IMR-90 (cell line): ENCODE data around the gene CUL3. TPM values are rescaled to one million over a fixed set of nuclear protein-coding genes. Genes with fewer than 3 reads are reported as not detected.

Experiments
- ATAC-seq: fragments of 200-7000 bp; cut with Tn5 transposase; 2 replicates; pipeline ENCODE4 v1.9.1; 2020; ENCODE audit warnings: low read depth, mild to moderate bottlenecking, moderate library complexity
- BruUV-seq: library from RNA; stranded (reverse); fragments of 400-500 nt; replicated peaks from 2 replicates; lab custom pipeline; 2021; lab: Mats Ljungman, UMichigan
- CTCF ChIA-PET: fragments of 300-600 bp; formaldehyde crosslinking; extraction: SDS; loops from one replicate; lab custom pipeline; 2021; ENCODE audit warnings: antibody characterized with exemption; lab: Yijun Ruan, JAX
- POLR2A ChIA-PET: fragments of 300-600 bp; sonication (Branson Sonifier 250); formaldehyde crosslinking; loops from one replicate; lab custom pipeline; 2022; ENCODE audit warnings: antibody characterized with exemption; ENCODE audit not compliant: unreplicated experiment; lab: Charles Lee
- DNase-seq: peaks from one replicate; pipeline ENCODE4 v3.0.0; 2013
- H2AFZ ChIP-seq: replicated peaks from 2 replicates; pipeline ENCODE3; 2013; ENCODE audit warnings: low read length, mild to moderate bottlenecking; ENCODE audit not compliant: poor library complexity
- H2AK5ac ChIP-seq: 2 replicates; pipeline ENCODE4 v1.6.1; 2013; ENCODE audit warnings: low read depth, low read length, inconsistent platforms
- H2AK9ac ChIP-seq: replicated peaks from 2 replicates; pipeline ENCODE3; 2013; ENCODE audit warnings: mild to moderate bottlenecking, low read depth, low read length, moderate library complexity; ENCODE audit not compliant: poor library complexity
- H2BK120ac ChIP-seq: 2 replicates; pipeline ENCODE4 v1.6.1; 2013; ENCODE audit warnings: low read depth, low read length, inconsistent platforms
- H2BK15ac ChIP-seq: 3 replicates; pipeline ENCODE4 v1.6.1; 2013; ENCODE audit warnings: low read depth, low read length, inconsistent platforms
- H2BK20ac ChIP-seq: 2 replicates; pipeline ENCODE4 v1.6.1; 2013; ENCODE audit warnings: low read depth, mild to moderate bottlenecking, inconsistent platforms, low read length, moderate library complexity
- H2BK5ac ChIP-seq: 2 replicates; pipeline ENCODE4 v1.6.1; 2013; ENCODE audit warnings: mild to moderate bottlenecking, low read depth, low read length, inconsistent platforms; ENCODE audit not compliant: poor library complexity, severe bottlenecking
- H3K14ac ChIP-seq: replicated peaks from 2 replicates; pipeline ENCODE4 v1.6.1; 2013; ENCODE audit warnings: low read depth, low read length, inconsistent platforms
- H3K18ac ChIP-seq: 2 replicates; pipeline ENCODE4 v1.6.1; 2013; ENCODE audit warnings: low read depth, low read length, control low read depth
- H3K23ac ChIP-seq: 2 replicates; pipeline ENCODE4 v1.6.1; 2013; ENCODE audit warnings: low read depth, low read length, inconsistent platforms
- H3K27ac ChIP-seq: 2 replicates; pipeline ENCODE4 v1.5.1; 2013; ENCODE audit warnings: mild to moderate bottlenecking, control low read depth, low read length; ENCODE audit not compliant: insufficient read depth
- H3K27me3 ChIP-seq: 2 replicates; pipeline ENCODE4 v1.6.1; 2013; ENCODE audit warnings: low read length; ENCODE audit not compliant: control insufficient read depth, insufficient read depth
- H3K36me3 ChIP-seq: 2 replicates; pipeline ENCODE4 v1.6.1; 2013; ENCODE audit warnings: low read length, mixed read lengths; ENCODE audit not compliant: control insufficient read depth, insufficient read depth
- H3K4ac ChIP-seq: 2 replicates; pipeline ENCODE4 v1.6.1; 2013; ENCODE audit warnings: low read depth, low read length, inconsistent platforms
- H3K4me1 ChIP-seq: 2 replicates; pipeline ENCODE4 v1.6.1; 2013; ENCODE audit warnings: low read length, mixed read lengths; ENCODE audit not compliant: control insufficient read depth, insufficient read depth
- H3K4me2 ChIP-seq: 2 replicates; pipeline ENCODE4 v1.6.1; 2013; ENCODE audit warnings: low read depth, mild to moderate bottlenecking, control low read depth, low read length, moderate library complexity
- H3K4me3 ChIP-seq: 2 replicates; pipeline ENCODE4 v1.5.1; 2013; ENCODE audit warnings: low read depth, mild to moderate bottlenecking, control low read depth, low read length, moderate library complexity; ENCODE audit not compliant: insufficient read depth
- H3K56ac ChIP-seq: 2 replicates; pipeline ENCODE4 v1.6.1; 2013; ENCODE audit warnings: low read length, inconsistent platforms; ENCODE audit not compliant: insufficient read depth; ENCODE audit errors: extremely low read depth
- H3K79me1 ChIP-seq, 2 experiments: 2 replicates each; pipeline ENCODE4 v1.6.1; 2013; ENCODE audit warnings: low read length in 2 of 2, inconsistent platforms in 1 of 2, low read depth in 1 of 2
- H3K9ac ChIP-seq: 2 replicates; pipeline ENCODE4 v1.6.1; 2013; ENCODE audit warnings: low read depth, low read length, control low read depth
- H3K9me1 ChIP-seq: 2 replicates; pipeline ENCODE4 v1.6.1; 2013; ENCODE audit warnings: low read length, inconsistent platforms; ENCODE audit not compliant: insufficient read depth
- H3K9me3 ChIP-seq: 2 replicates; pipeline ENCODE4 v1.6.1; 2013; ENCODE audit warnings: low read length; ENCODE audit not compliant: control insufficient read depth, insufficient read depth
- H4K20me1 ChIP-seq: 2 replicates; pipeline ENCODE4 v1.6.1; 2013; ENCODE audit warnings: low read length, inconsistent platforms; ENCODE audit not compliant: insufficient read depth
- H4K5ac ChIP-seq: 2 replicates; pipeline ENCODE4 v1.6.1; 2013; ENCODE audit warnings: mild to moderate bottlenecking, low read depth, low read length, control low read depth
- H4K8ac ChIP-seq, 2 experiments: 2 replicates each; pipeline ENCODE4 v1.6.1; 2013; ENCODE audit warnings: low read depth in 2 of 2, low read length in 2 of 2, control low read depth in 1 of 2, inconsistent platforms in 1 of 2
- H4K91ac ChIP-seq: 2 replicates; pipeline ENCODE4 v1.6.1; 2013; ENCODE audit warnings: low read depth, low read length, inconsistent platforms; ENCODE audit not compliant: insufficient read depth
- BHLHE40 ChIP-seq: fragments of 150-350 bp; IDR thresholded peaks from 2 replicates; pipeline ENCODE4 v1.6.1; 2016; ENCODE audit warnings: mild to moderate bottlenecking, low read depth, low read length
- CEBPB ChIP-seq: IDR thresholded peaks from 2 replicates; pipeline ENCODE4 v1.6.1; 2012; ENCODE audit warnings: low read depth, low read length, improper control_type of control experiment
- CHD1 ChIP-seq: IDR thresholded peaks from 2 replicates; pipeline ENCODE4 v1.6.1; 2012; ENCODE audit warnings: low read depth, low read length, improper control_type of control experiment
- FOS ChIP-seq: fragments of 150-350 bp; IDR thresholded peaks from 2 replicates; pipeline ENCODE4 v1.6.1; 2016; ENCODE audit warnings: low read depth, low read length
- MAFK ChIP-seq: IDR thresholded peaks from 2 replicates; pipeline ENCODE4 v1.6.1; 2012; ENCODE audit warnings: low read depth, low read length, improper control_type of control experiment
- MAZ ChIP-seq: IDR thresholded peaks from 2 replicates; pipeline ENCODE4 v1.6.1; 2012; ENCODE audit warnings: low read depth, mild to moderate bottlenecking, low read length, improper control_type of control experiment, moderate library complexity, borderline replicate concordance
- MXI1 ChIP-seq: IDR thresholded peaks from 2 replicates; pipeline ENCODE4 v1.6.1; 2012; ENCODE audit warnings: low read depth, mild to moderate bottlenecking, low read length, moderate library complexity, borderline replicate concordance
- NFE2L2 ChIP-seq: fragments of 150-350 bp; IDR thresholded peaks from 2 replicates; pipeline ENCODE4 v1.6.1; 2016; ENCODE audit warnings: low read depth, mild to moderate bottlenecking, low read length
- POLR2A ChIP-seq: IDR thresholded peaks from 2 replicates; pipeline ENCODE4 v1.6.1; 2012; ENCODE audit warnings: mild to moderate bottlenecking, low read depth, low read length
- RAD21 ChIP-seq: IDR thresholded peaks from 2 replicates; pipeline ENCODE4 v1.6.1; 2012; ENCODE audit warnings: low read length, improper control_type of control experiment
- RCOR1 ChIP-seq: IDR thresholded peaks from 2 replicates; pipeline ENCODE4 v1.6.1; 2012; ENCODE audit warnings: mild to moderate bottlenecking, low read length, improper control_type of control experiment; ENCODE audit not compliant: insufficient replicate concordance
- RFX5 ChIP-seq: IDR thresholded peaks from 2 replicates; pipeline ENCODE4 v1.8.0; 2012; ENCODE audit warnings: low read depth, mild to moderate bottlenecking, low read length, moderate library complexity
- SMC3 ChIP-seq: fragments of 150-350 bp; IDR thresholded peaks from 2 replicates; pipeline ENCODE4 v1.6.1; 2016; ENCODE audit warnings: low read depth, mild to moderate bottlenecking, antibody characterized with exemption, low read length, moderate library complexity
- dilution Hi-C: fragments of 300-500 bp; cut with HindIII; formaldehyde crosslinking; loops from one replicate; pipeline ENCODE4 v1.14.3; 2018; ENCODE audit warnings: low sequenced_read_pairs; ENCODE audit not compliant: unreplicated experiment
- in situ Hi-C: fragments of 300-500 bp; cut with MboI; formaldehyde crosslinking; loops from 3 replicates; pipeline ENCODE4 v1.14.3; 2019; ENCODE audit warnings: low sequenced_read_pairs, inconsistent platforms, mixed read lengths
- intact Hi-C: fragments of 100-400 bp; cut with micrococcal nuclease; formaldehyde crosslinking; loops from 2 replicates; pipeline ENCODE4 v1.10.0; 2022
- polyA plus RNA-seq, 3 experiments: library from polyadenylated mRNA; depleted of rRNA; stranded (reverse); fragments of >200 nt; gene quantifications; 2 replicates each; pipeline ENCODE4 v1.2.3, GENCODE V29; 2012; ENCODE audit warnings: low replicate concordance in 1 of 3
- total RNA-seq: library from RNA; depleted of rRNA; stranded (reverse); fragments of >200 nt; gene quantifications from 2 replicates; pipeline ENCODE4 v1.2.3, GENCODE V29; 2012
- TF ChIP-seq, protein P1 (sequence below): conservative IDR thresholded peaks from 2 replicates; pipeline ENCODE4 v1.5.1; 2012; ENCODE audit warnings: mild to moderate bottlenecking, low read depth, low read length, improper control_type of control experiment
- TF ChIP-seq, protein P2 (sequence below): fragments of 150-350 bp; IDR thresholded peaks from 2 replicates; pipeline ENCODE4 v1.6.1; 2016; ENCODE audit warnings: low read depth, mild to moderate bottlenecking, low read length, moderate library complexity, borderline replicate concordance
- TF ChIP-seq, protein P3 (sequence below): fragments of 150-350 bp; IDR thresholded peaks from 2 replicates; pipeline ENCODE4 v1.6.1; 2017; ENCODE audit warnings: mild to moderate bottlenecking, antibody characterized with exemption, low read length, low read depth

The CUL3 gene
- total and polyA plus RNA-seq, 2 of the 4 experiments (the other 2 are of a cell fraction): 33.7 to 45.7 TPM

DNA sequence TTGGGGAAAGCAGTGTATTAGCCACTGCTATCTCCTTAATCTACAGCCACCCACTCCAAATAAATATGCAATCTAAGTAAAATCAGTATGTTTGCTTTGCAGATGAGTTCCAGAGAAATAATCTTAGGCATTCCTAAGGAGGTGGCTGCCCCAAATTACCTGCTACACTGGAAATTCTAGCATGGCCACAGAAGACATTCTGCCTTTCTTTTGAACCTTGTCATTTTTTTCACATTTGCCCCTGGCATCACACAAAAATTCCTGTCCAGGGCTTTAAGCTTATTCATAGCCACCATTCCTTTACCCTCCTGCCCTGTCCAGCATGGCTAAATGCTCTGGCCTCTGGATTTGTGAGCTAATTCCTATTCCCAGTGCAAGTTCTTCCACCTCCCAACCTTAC, 146.4 kb downstream of the CUL3 start:
- H2BK120ac ChIP-seq: no peak overlapping the region
- H3K4me1 ChIP-seq: no peaks in the 10 kb centered on the region; the same call in 1 of the 2 replicates
- H3K23ac ChIP-seq: no peak overlapping the region
- POLR2A ChIA-PET: no interaction called here
- H3K4ac ChIP-seq: no peak overlapping the region
- intact Hi-C loops (no loop called here), in situ Hi-C loops (no loop called here), dilution Hi-C loops (no loop called here)
- H2AFZ ChIP-seq: no peak overlapping the region
- DNase-seq (no peak), ATAC-seq (no peak)
- H4K91ac ChIP-seq: no peak overlapping the region
- no peaks in the 10 kb centered on the region for H4K20me1 ChIP-seq
- H3K18ac ChIP-seq: no peak overlapping the region
- TF ChIP-seq RFX5 (no peak), NFE2L2 (no peak), FOS (no peak), RCOR1 (no peak), MXI1 (no peak), CEBPB (no peak), BHLHE40 (no peak), MAZ (no peak), SMC3 (no peak), MAFK (no peak), CHD1 (no peak), POLR2A (no peak), RAD21 (no peak)
- TF ChIP-seq, protein P1, sequence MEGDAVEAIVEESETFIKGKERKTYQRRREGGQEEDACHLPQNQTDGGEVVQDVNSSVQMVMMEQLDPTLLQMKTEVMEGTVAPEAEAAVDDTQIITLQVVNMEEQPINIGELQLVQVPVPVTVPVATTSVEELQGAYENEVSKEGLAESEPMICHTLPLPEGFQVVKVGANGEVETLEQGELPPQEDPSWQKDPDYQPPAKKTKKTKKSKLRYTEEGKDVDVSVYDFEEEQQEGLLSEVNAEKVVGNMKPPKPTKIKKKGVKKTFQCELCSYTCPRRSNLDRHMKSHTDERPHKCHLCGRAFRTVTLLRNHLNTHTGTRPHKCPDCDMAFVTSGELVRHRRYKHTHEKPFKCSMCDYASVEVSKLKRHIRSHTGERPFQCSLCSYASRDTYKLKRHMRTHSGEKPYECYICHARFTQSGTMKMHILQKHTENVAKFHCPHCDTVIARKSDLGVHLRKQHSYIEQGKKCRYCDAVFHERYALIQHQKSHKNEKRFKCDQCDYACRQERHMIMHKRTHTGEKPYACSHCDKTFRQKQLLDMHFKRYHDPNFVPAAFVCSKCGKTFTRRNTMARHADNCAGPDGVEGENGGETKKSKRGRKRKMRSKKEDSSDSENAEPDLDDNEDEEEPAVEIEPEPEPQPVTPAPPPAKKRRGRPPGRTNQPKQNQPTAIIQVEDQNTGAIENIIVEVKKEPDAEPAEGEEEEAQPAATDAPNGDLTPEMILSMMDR: no peak
- TF ChIP-seq, protein P2, sequence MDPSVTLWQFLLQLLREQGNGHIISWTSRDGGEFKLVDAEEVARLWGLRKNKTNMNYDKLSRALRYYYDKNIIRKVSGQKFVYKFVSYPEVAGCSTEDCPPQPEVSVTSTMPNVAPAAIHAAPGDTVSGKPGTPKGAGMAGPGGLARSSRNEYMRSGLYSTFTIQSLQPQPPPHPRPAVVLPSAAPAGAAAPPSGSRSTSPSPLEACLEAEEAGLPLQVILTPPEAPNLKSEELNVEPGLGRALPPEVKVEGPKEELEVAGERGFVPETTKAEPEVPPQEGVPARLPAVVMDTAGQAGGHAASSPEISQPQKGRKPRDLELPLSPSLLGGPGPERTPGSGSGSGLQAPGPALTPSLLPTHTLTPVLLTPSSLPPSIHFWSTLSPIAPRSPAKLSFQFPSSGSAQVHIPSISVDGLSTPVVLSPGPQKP: no peak
- TF ChIP-seq, protein P3, sequence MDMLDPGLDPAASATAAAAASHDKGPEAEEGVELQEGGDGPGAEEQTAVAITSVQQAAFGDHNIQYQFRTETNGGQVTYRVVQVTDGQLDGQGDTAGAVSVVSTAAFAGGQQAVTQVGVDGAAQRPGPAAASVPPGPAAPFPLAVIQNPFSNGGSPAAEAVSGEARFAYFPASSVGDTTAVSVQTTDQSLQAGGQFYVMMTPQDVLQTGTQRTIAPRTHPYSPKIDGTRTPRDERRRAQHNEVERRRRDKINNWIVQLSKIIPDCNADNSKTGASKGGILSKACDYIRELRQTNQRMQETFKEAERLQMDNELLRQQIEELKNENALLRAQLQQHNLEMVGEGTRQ: no peak
- no peak overlapping the region for H3K4me3 ChIP-seq
- no peak overlapping the region for H3K56ac ChIP-seq
- H2BK5ac ChIP-seq: no peak overlapping the region
- CTCF ChIA-PET: no interaction called here
- H2BK20ac ChIP-seq: no peak overlapping the region
- H3K9me1 ChIP-seq: no peaks in the 10 kb centered on the region
- H3K27me3 ChIP-seq: peaks cover 2% of the 10 kb centered on the region; the same call in 1 of the 2 replicates
- H3K36me3 ChIP-seq: no peaks in the 10 kb centered on the region
- no peak overlapping the region for H2AK9ac ChIP-seq
- no peak overlapping the region for H3K9ac ChIP-seq
- BruUV-seq: no TSS peak
- H2AK5ac ChIP-seq: no peak overlapping the region
- H4K5ac ChIP-seq: no peak overlapping the region
- no peak overlapping the region for H3K14ac ChIP-seq
- no peak overlapping the region for H2BK15ac ChIP-seq
- no peak overlapping the region for H3K27ac ChIP-seq
- H4K8ac ChIP-seq: no peak overlapping the region
- H3K9me3 ChIP-seq: no peaks in the 10 kb centered on the region
- no peaks in the 10 kb centered on the region for H3K79me1 ChIP-seq
- H3K4me2 ChIP-seq: no peak overlapping the region
